GM13976 (cell line): ENCODE measurements around the gene ADSS1.

Source experiments
- DNase-seq: peaks from one replicate; pipeline ENCODE4 v3.0.0; 2012; ENCODE audit warnings: low spot score
- CTCF ChIP-seq: IDR thresholded peaks from 2 replicates; pipeline ENCODE4 v1.5.1; 2012; ENCODE audit warnings: borderline replicate concordance, mild to moderate bottlenecking; ENCODE audit not compliant: insufficient read depth; ENCODE audit errors: extremely low read depth, missing control alignments, control extremely low read depth
- in situ Hi-C: fragments of 300-500 bp; cut with MboI; formaldehyde crosslinking; loops from one replicate; pipeline ENCODE4 v1.12.0; 2022; ENCODE audit warnings: low sequenced_read_pairs, mixed read lengths, inconsistent platforms; ENCODE audit not compliant: unreplicated experiment

The ADSS1 gene

GRCh38 chr14:104723651-104724406 is at the start of gene ADSS1:
ADSS1 (plus strand) TSS chr14:104724229; CDS start chr14:104724271, 42 bp downstream.
- in situ Hi-C loops, result no loop called here
- peak; percentile 95 for DNase-seq
- peak; percentile 87 for TF ChIP-seq CTCF

DNA sequence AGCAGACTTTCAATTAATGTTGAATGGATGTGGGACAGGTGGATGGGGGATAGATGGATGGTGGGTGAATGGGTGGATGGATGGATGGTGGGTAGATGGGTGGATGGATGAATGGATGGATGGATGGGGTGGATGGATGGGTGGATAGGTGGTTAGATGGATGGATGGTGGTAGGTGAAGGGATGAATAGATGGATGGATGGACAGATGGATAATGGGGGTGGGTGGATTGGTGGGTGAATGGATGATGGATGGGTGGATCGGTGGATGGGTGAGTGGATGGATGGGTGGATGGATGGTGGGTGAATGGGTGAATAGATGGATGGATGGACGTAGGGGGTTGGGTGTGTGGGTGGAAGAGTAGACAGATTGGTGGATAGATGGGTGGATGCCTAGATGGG is 48.6 kb upstream of the ADSS1 start:
- in situ Hi-C loops, result no loop called here
- no peak for DNase-seq
- no peak for TF ChIP-seq CTCF

- in situ Hi-C loops, result no loop called here
- DNase-seq, result no peak
- no peak for TF ChIP-seq CTCF
These were observed 47.8 kb upstream of the ADSS1 start for GRCh38 chr14:104676130-104676693.

DNA sequence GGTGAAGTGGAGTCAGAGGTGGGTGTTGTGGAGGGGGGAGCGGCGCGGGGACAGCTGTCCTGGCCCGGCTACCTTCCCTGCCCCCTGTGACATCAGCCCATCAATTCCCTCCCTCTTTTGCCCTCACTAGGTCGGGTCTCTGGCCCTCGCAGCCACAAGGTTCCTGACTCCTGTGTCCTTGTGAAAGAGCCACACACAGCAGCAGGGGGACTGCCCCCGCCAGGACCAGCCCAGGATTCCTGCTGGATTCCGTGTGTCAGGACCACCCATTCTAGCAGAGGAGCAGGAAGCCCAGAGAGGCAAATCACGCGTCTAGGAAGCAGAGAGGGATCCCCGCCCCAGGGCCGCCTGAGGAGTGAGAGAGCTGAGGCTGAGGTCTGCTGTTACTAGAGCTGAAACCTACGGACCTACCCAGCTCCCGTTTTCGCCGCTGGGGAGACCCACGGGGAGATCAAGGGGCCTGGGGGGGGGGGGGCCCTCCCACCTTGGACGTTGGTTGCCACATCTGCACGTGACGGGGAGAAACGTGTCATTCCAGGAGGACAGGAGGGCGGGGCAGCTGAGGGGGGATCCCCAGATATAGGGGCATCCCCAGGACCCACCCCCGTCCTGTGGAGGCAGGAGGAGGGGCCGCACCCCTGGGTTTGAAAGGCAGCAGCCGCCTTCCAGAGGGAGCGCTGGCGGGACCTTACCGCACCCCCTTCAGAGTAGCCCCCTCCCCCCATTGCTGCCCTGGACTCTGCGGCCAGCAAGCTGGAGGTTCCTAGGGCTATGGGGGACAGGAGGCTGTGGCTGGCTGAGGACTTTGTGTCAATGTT is 47.1 kb upstream of the ADSS1 start:
- in situ Hi-C loops, result no loop called here
- peak; percentile 78 for DNase-seq
- TF ChIP-seq CTCF, result no peak

- peak; percentile 87 for DNase-seq
These were observed 46.3 kb upstream of the ADSS1 start for GRCh38 chr14:104677512-104678332.

More at GRCh38 chr14:104677512-104678332, 46.3 kb upstream of the ADSS1 start:
- in situ Hi-C loops, result no loop called here
- no peak for TF ChIP-seq CTCF
